Activated CD4-positive, alpha-beta T cell treated with anti-CD3 and anti-CD28 coated beads, Interleukin-2, amount 10 ng/mL, durations not matched to agents 24 days and 14 days (primary cell): ENCODE data around the gene NEDD4L. TPM values are rescaled to one million over a fixed set of nuclear protein-coding genes. Genes with fewer than 3 reads are reported as not detected.

Experiments
- DNase-seq: peaks from one replicate; pipeline ENCODE4 v3.0.0; 2022
- H3K27ac Mint-ChIP-seq: one replicate; pipeline ENCODE4 v1.8.0; 2022; ENCODE audit warnings: mild to moderate bottlenecking, mixed read lengths
- H3K27me3 Mint-ChIP-seq: one replicate; pipeline ENCODE4 v1.8.0; 2022; ENCODE audit warnings: mixed read lengths
- H3K36me3 Mint-ChIP-seq: one replicate; pipeline ENCODE4 v1.8.0; 2022; ENCODE audit warnings: low read depth, mild to moderate bottlenecking, mixed read lengths
- H3K4me1 Mint-ChIP-seq: one replicate; pipeline ENCODE4 v1.8.0; 2021; ENCODE audit warnings: mixed read lengths
- H3K4me3 Mint-ChIP-seq: one replicate; pipeline ENCODE4 v1.8.0; 2022; ENCODE audit warnings: mild to moderate bottlenecking, moderate library complexity, mixed read lengths
- H3K9me3 Mint-ChIP-seq: one replicate; pipeline ENCODE4 v1.8.0; 2021; ENCODE audit warnings: mixed read lengths
- intact Hi-C: fragments of 100-400 bp; cut with micrococcal nuclease; formaldehyde crosslinking; loops from one replicate; pipeline ENCODE4 v1.15.1; 2023
- total RNA-seq: library from RNA; stranded (reverse); gene quantifications from 2 replicates; pipeline ENCODE4 v1.2.3, GENCODE V29; 2022

Gene NEDD4L
- total RNA-seq, 1 donor from 2014 or later: 4.2 TPM

DNA sequence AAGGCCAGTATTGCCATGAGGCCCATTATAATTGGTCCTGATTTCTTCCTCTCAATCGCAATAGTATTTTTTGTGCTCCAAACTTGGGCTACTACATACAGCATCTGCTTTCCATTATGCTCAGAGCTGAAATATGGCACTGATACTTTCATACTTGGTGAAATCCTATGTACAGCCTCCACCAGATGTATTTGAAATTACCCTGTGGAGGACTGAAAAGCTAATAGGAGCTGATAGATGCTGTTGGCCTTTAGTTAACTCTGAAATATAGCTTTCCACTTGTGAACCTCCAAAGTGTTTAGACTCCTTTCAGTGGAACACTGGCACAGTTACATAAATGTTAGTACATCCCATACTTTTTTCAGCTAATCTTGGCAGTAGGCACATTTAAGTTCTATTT is 205.7 kb downstream of the NEDD4L start:
- H3K9me3 Mint-ChIP-seq: no peaks in the 10 kb centered on the region
- no peaks in the 10 kb centered on the region for H3K4me1 Mint-ChIP-seq
- H3K36me3 Mint-ChIP-seq: no peaks in the 10 kb centered on the region
- H3K27ac Mint-ChIP-seq: no peak overlapping the region
- DNase-seq: no peak
- no peak overlapping the region for H3K4me3 Mint-ChIP-seq
- H3K27me3 Mint-ChIP-seq: peaks cover 4% of the 10 kb centered on the region
- intact Hi-C loops: no loop called here

DNA sequence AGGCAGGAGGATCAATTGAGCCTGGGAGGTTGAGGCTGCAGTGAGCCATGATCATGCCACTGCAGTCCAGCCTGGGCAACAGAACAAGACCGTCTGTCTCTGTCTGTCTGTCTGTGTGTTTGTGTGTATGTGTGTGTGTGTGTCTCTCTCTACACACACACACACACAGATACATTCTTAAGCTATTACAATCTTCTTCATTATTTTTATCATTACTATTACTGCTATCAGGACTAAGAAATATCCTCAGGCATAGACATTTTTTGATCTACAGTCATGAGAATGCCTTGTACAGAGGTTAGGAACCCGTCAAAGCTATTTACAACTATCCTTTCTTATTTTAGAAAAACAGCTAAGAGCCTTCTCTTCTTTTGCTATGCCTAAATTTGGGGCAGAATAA is 207.4 kb downstream of the NEDD4L start:
- Mint-ChIP-seq H3K4me1 (no peaks in the 10 kb centered on the region), H3K27me3 (peaks cover 4% of the 10 kb centered on the region), H3K36me3 (no peaks in the 10 kb centered on the region), H3K9me3 (no peaks in the 10 kb centered on the region), H3K4me3 (no peak overlapping the region), H3K27ac (no peak overlapping the region)
- intact Hi-C loops: no loop called here
- DNase-seq: no peak

DNA sequence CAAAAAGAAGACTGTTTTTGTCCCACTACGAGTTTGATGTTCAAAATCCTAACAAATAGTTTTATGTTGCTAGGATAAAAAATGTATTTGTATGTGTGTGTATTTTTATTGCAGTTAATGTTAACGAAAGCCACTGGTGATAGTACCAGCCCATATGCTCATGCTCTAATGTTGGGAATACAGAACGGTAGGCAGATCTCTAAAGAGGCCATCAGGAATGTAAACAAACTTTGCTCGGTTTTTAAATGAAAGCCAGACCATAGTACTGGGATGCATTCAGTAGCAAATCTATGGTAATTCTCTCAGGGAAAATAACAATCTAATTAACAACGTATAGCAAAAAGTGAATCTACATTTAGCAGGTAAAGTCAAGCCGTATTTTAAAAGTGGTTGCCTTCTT is 208.1 kb downstream of the NEDD4L start:
- no peaks in the 10 kb centered on the region for H3K4me1 Mint-ChIP-seq
- H3K36me3 Mint-ChIP-seq: no peaks in the 10 kb centered on the region
- intact Hi-C loops: no loop called here
- H3K4me3 Mint-ChIP-seq: no peak overlapping the region
- H3K27me3 Mint-ChIP-seq: peaks cover 4% of the 10 kb centered on the region
- H3K27ac Mint-ChIP-seq: no peak overlapping the region
- no peaks in the 10 kb centered on the region for H3K9me3 Mint-ChIP-seq
- DNase-seq: no peak

- no peak for DNase-seq
- H3K27ac Mint-ChIP-seq: no peak overlapping the region
- intact Hi-C loops: no loop called here
These were observed 209.3 kb downstream of the NEDD4L start for GRCh38 chr18:58253318-58253717.

DNA sequence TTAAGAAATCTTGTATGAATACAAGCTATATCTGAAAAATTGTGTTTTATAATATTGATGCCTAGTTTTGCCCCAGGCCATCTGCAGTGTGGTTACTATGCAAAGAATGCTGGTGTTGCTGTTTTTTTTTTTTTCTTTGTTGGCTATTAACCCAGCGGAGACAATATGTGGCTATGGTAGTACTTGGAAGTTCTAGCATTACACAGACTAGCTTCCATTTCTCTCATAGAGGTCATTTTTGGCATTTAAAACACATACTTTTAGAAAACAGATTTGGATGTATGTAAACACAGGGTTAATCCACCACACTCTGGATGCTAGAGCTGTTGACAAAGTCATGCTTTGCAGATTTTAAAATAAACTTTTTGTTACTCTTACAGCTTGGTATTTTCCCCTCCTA is 209.8 kb downstream of the NEDD4L start:
- no peak overlapping the region for H3K4me3 Mint-ChIP-seq
- intact Hi-C loops: no loop called here
- no peaks in the 10 kb centered on the region for H3K4me1 Mint-ChIP-seq
- no peaks in the 10 kb centered on the region for H3K36me3 Mint-ChIP-seq
- peaks cover 3% of the 10 kb centered on the region for H3K27me3 Mint-ChIP-seq
- H3K27ac Mint-ChIP-seq: no peak overlapping the region
- DNase-seq: no peak
- H3K9me3 Mint-ChIP-seq: no peaks in the 10 kb centered on the region

More at GRCh38 chr18:58253318-58253717, 209.3 kb downstream of the NEDD4L start:
- Mint-ChIP-seq H3K27me3 (peaks cover 4% of the 10 kb centered on the region), H3K4me1 (no peaks in the 10 kb centered on the region), H3K4me3 (no peak overlapping the region), H3K9me3 (no peaks in the 10 kb centered on the region), H3K36me3 (no peaks in the 10 kb centered on the region)

GRCh38 chr18:58254873-58255511 is 211.0 kb downstream of the NEDD4L start:
- H3K27ac Mint-ChIP-seq: no peak overlapping the region
- DNase-seq: no peak
- H3K4me1 Mint-ChIP-seq: no peaks in the 10 kb centered on the region
- H3K9me3 Mint-ChIP-seq: no peaks in the 10 kb centered on the region
- no peak overlapping the region for H3K4me3 Mint-ChIP-seq
- no peaks in the 10 kb centered on the region for H3K36me3 Mint-ChIP-seq
- intact Hi-C loops: no loop called here
- peaks cover 1% of the 10 kb centered on the region for H3K27me3 Mint-ChIP-seq

- H3K9me3 Mint-ChIP-seq: no peaks in the 10 kb centered on the region
- DNase-seq: no peak
These were observed 211.8 kb downstream of the NEDD4L start for GRCh38 chr18:58255701-58256311.

DNA sequence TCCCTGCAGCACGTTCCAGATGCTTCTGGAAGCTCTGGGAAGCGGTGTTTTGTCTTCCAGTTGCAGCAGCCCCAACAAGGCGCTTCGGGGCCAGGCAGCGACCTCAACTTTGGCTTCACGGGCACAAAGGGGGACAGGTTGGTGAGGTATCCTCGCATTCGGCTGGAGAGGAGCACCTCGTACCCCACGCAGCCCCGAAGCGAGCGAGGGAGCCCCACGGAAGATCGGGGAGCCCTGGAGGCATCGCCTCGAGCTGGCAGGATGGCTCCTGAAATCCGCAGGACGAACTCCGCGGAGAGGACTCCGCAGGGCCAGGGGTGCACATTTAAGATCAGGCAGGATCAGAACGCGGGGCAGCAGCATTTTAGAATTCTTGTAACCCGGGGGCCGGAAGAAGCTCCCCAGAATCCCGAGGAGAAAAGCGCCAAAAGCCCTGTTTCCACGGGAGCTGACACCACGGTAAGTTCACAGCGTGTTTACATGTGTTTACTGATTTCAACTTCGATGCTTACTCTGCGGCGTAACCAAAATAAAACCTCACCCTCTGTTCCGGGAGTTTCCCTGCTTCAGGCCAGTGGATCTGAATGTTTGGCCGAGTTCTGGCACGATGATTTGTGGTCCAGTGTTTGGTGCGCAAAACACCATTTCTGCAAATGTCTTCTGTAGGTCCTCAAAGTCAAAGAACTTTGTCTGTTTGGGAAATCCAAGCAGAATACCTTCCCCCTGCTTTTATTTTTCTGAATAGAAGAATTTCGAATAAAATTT is 212.5 kb downstream of the NEDD4L start:
- no peak overlapping the region for H3K27ac Mint-ChIP-seq

More at GRCh38 chr18:58255701-58256311, 211.8 kb downstream of the NEDD4L start:
- Mint-ChIP-seq H3K36me3 (no peaks in the 10 kb centered on the region), H3K27ac (no peak overlapping the region), H3K27me3 (peaks cover 1% of the 10 kb centered on the region), H3K4me1 (no peaks in the 10 kb centered on the region), H3K4me3 (no peak overlapping the region)
- intact Hi-C loops: no loop called here

GRCh38 chr18:58257461-58257860 is 213.4 kb downstream of the NEDD4L start:
- peaks cover 1% of the 10 kb centered on the region for H3K27me3 Mint-ChIP-seq
- DNase-seq: no peak
- H3K4me1 Mint-ChIP-seq: no peaks in the 10 kb centered on the region
- intact Hi-C loops: no loop called here
- H3K4me3 Mint-ChIP-seq: no peak overlapping the region
- no peak overlapping the region for H3K27ac Mint-ChIP-seq
- H3K36me3 Mint-ChIP-seq: no peaks in the 10 kb centered on the region
- no peaks in the 10 kb centered on the region for H3K9me3 Mint-ChIP-seq

More for the DNA sequence above, 212.5 kb downstream of the NEDD4L start:
- Mint-ChIP-seq H3K9me3 (no peaks in the 10 kb centered on the region), H3K36me3 (no peaks in the 10 kb centered on the region), H3K4me3 (no peak overlapping the region), H3K4me1 (no peaks in the 10 kb centered on the region), H3K27me3 (peaks cover 1% of the 10 kb centered on the region)
- intact Hi-C loops: no loop called here
- DNase-seq: no peak

DNA sequence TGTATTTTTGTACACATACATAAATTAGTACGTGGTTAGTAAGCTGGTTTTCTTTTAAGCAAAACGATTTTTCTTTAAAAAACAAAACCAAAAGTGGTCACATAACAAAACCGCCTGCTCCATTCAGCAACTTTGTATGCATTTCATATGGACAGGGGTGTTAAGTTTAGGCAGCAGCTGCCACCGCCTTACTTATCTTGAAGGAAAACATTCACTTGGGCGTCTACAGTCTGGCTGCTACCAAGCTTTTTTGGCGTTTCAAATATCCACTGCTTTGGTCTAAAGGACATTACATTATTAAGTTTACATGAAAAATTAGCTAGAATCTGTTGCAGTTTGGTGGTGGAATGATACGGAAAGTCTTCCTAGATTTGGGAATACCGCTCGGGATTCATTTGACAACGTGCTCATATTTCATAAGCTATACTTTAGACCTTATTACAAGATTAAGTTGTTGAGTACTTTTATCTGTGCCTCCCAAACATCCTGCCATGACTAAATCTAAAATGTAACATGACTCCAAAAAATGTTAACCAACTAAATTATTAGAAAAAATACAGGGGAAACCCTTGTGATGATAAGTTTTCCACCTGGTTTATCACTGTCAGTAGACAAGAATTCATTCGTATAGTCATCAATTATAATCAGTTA is 214.8 kb downstream of the NEDD4L start:
- Mint-ChIP-seq H3K27me3 (peaks cover 3% of the 10 kb centered on the region), H3K4me3 (no peak overlapping the region), H3K27ac (no peak overlapping the region), H3K9me3 (no peaks in the 10 kb centered on the region), H3K36me3 (no peaks in the 10 kb centered on the region), H3K4me1 (peaks cover 4% of the 10 kb centered on the region)
- DNase-seq: no peak
- intact Hi-C loops: no loop called here

GRCh38 chr18:58263055-58263957 is 219.3 kb downstream of the NEDD4L start:
- H3K36me3 Mint-ChIP-seq: no peaks in the 10 kb centered on the region
- no peak overlapping the region for H3K4me3 Mint-ChIP-seq
- no peak overlapping the region for H3K27ac Mint-ChIP-seq
- H3K9me3 Mint-ChIP-seq: no peaks in the 10 kb centered on the region
- intact Hi-C loops: no loop called here
- peaks cover 4% of the 10 kb centered on the region for H3K27me3 Mint-ChIP-seq
- no peak for DNase-seq
- peaks cover 4% of the 10 kb centered on the region for H3K4me1 Mint-ChIP-seq

DNA sequence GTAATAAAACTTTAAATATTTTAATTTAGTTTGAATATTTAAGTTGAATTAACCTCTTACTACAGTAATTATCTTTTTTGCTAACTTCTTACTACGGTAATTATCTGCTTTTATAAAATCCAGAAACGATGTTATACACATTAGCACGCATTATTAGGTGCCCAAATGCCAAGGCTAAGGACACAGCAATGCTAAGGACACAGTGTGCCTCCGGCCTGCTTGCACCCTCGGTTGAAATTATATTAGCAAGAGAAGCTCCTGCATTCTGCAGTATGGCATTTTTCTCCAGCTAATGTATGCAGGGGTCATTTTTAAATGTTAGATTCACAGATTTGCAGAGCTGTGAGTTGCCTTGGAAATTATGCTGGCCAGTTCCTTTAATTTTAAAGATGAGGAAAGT is 220.0 kb downstream of the NEDD4L start:
- intact Hi-C loops: no loop called here
- H3K4me1 Mint-ChIP-seq: peaks cover 4% of the 10 kb centered on the region
- no peak overlapping the region for H3K27ac Mint-ChIP-seq
- peaks cover 4% of the 10 kb centered on the region for H3K27me3 Mint-ChIP-seq
- no peaks in the 10 kb centered on the region for H3K36me3 Mint-ChIP-seq
- H3K4me3 Mint-ChIP-seq: no peak overlapping the region
- no peak for DNase-seq
- H3K9me3 Mint-ChIP-seq: no peaks in the 10 kb centered on the region

DNA sequence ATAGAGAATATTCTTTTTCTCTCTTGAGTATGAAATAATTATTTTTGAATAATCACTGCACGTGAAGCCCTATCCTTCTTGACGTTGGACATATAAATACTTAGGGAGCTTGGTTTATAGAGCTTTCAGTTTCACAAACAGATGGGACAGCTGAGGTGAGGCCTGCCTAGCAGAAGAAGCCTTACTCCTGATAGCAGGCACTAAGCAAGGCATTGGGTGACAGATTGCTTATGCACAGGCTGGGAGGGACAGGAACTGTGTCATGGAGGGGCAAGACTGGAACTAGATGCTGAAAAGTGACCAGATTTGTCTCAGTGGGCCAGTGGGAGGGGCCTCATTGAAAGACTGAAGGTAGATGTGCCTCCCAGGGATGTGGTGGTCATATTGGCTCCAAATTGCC is 220.8 kb downstream of the NEDD4L start:
- peaks cover 4% of the 10 kb centered on the region for H3K4me1 Mint-ChIP-seq
- DNase-seq: no peak
- no peak overlapping the region for H3K4me3 Mint-ChIP-seq
- intact Hi-C loops: no loop called here
- no peaks in the 10 kb centered on the region for H3K9me3 Mint-ChIP-seq
- no peaks in the 10 kb centered on the region for H3K36me3 Mint-ChIP-seq
- H3K27me3 Mint-ChIP-seq: peaks cover 4% of the 10 kb centered on the region
- no peak overlapping the region for H3K27ac Mint-ChIP-seq
